Hepatocyte (in vitro differentiated cells): ENCODE measurements around the gene PCID2.

ENCODE experiments used
- CTCF ChIP-seq: fragments of 200-600 bp; sonication (generic); IDR thresholded peaks from 2 replicates; pipeline ENCODE4 v1.5.1; 2016; ENCODE audit warnings: antibody characterized with exemption, mild to moderate bottlenecking; ENCODE audit not compliant: poor library complexity
- EZH2 ChIP-seq: fragments of 200-600 bp; sonication (generic); IDR thresholded peaks from 2 replicates; pipeline ENCODE4 v1.6.1; 2016; ENCODE audit warnings: antibody characterized with exemption, mild to moderate bottlenecking, borderline replicate concordance
- EZH2phosphoT487 ChIP-seq: fragments of 200-600 bp; sonication (generic); IDR thresholded peaks from one replicate; pipeline ENCODE4 v1.6.1; 2018; ENCODE audit warnings: antibody characterized with exemption, mild to moderate bottlenecking, low read depth, moderate library complexity; ENCODE audit not compliant: unreplicated experiment, severe bottlenecking

DNA sequence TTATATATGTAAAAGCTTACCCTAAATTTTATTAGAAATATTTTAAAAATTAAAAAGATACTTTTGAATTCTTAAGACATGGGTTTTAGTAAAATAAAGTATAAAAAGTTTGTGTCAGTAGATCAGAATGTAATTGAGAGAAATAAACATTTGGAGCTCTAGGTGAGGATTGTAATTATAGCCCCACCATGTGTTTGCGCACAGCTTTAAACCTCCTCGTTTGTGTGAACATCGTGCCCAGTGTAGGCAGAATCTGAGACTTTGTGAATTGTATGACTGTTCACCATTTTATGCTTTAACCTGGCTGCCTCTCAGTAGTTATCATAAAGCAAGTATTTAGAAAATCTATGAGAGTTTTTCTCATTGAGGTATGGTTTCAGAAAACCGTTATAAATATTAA, 30.1 kb upstream of the PCID2 start:
- TF ChIP-seq CTCF, result no peak
- no peak for TF ChIP-seq EZH2
- TF ChIP-seq EZH2phosphoT487, result no peak
